ENCODE measurements around the gene FRG2B. TPM values are rescaled to one million over a fixed set of nuclear protein-coding genes. Genes with fewer than 3 reads are reported as not detected.
"Not testable (repeated sequence)": the region's sequence is repeated elsewhere in the genome, so short reads cannot be mapped to it uniquely, and the experiment has no call there.

FRG2B gene
- total and polyA plus RNA-seq, 2 of the 8 experiments (the other 6 are each of a cell fraction or from before 2014, with no cell fraction given), result not detected

GRCh38 chr10:133667446-133667845 is 40.9 kb upstream of the FRG2B start:
- H4K8ac ChIP-seq (ENCODE audit: extremely low read depth, insufficient read depth, low read length); H4K20me1 ChIP-seq (replicated peaks in 1 of 2; ENCODE audit: control insufficient read depth in 1 of 2, insufficient read depth in 2 of 2, low read length in 2 of 2); H3K27me3 ChIP-seq (replicated peaks in 1 of 4; ENCODE audit: control insufficient read depth in 3 of 4, extremely low read depth in 1 of 4, insufficient read depth in 3 of 4, low read length in 3 of 4); H3K23ac ChIP-seq (ENCODE audit: insufficient read length); H3K4ac ChIP-seq (replicated peaks; ENCODE audit: insufficient read length, low read depth, low read length); H2BK12ac ChIP-seq (ENCODE audit: low read depth, low read length); H2BK20ac ChIP-seq (ENCODE audit: low read length); FAIRE-seq; H2BK15ac ChIP-seq (ENCODE audit: low read length); H4K5ac ChIP-seq (ENCODE audit: insufficient read length, low read depth, low read length); DNase-seq (ENCODE audit: low read depth in 1 of 2, low spot score in 2 of 2); H3K18ac ChIP-seq (ENCODE audit: extremely low read depth, low read length); H3K79me2 ChIP-seq (ENCODE audit: control insufficient read depth in 1 of 2, insufficient read depth in 2 of 2, low read length in 2 of 2); H3K9ac ChIP-seq (replicated peaks in 1 of 4; ENCODE audit: extremely low read depth in 1 of 4, low read depth in 3 of 4, low read length in 3 of 4); H3K36me3 ChIP-seq (ENCODE audit: control insufficient read depth in 2 of 4, insufficient read depth in 4 of 4, low read length in 3 of 4); H3K56ac ChIP-seq (replicated peaks; ENCODE audit: insufficient read length, low read depth, low read length); CTCF ChIA-PET (ENCODE audit: partially characterized antibody); H3K9me3 ChIP-seq (ENCODE audit: insufficient read depth in 2 of 2, low read depth in 1 of 2, low read length in 1 of 2); H2AK5ac ChIP-seq (ENCODE audit: low read depth, low read length); H3K27ac ChIP-seq (ENCODE audit: low read depth, low read length); H2AFZ ChIP-seq (ENCODE audit: low read length); H3K79me1 ChIP-seq (ENCODE audit: low read depth, low read length); H3K4me3 ChIP-seq (ENCODE audit: extremely low read depth in 1 of 4, insufficient read depth in 2 of 4, low read depth in 3 of 4, low read length in 4 of 4); H3K14ac ChIP-seq (ENCODE audit: insufficient read length); H4K91ac ChIP-seq (replicated peaks; ENCODE audit: insufficient read length, low read length); H2BK5ac ChIP-seq (ENCODE audit: low read depth, low read length); H3K23me2 ChIP-seq (ENCODE audit: low read depth, low read length); POLR2A ChIA-PET (ENCODE audit: partially characterized antibody); H3K4me1 ChIP-seq (replicated peaks in 1 of 4; ENCODE audit: control insufficient read depth in 3 of 4, insufficient read depth in 4 of 4, low read length in 3 of 4); H2BK120ac ChIP-seq (replicated peaks; ENCODE audit: low read depth, low read length); H3K4me2 ChIP-seq (ENCODE audit: insufficient read depth in 1 of 2, low read depth in 2 of 2, low read length in 2 of 2): not testable (repeated sequence)
- no CpG with 5 or more reads among the region's 40 CpGs for WGBS, 2 experiments (ENCODE audit: extremely low coverage in 1 of 2, insufficient coverage in 1 of 2, insufficient read length in 1 of 2, insufficient replicate concordance in 2 of 2, low coverage in 1 of 2, low lambda C conversion rate in 2 of 2, missing lambda C conversion rate in 1 of 2)

- WGBS, 2 experiments (ENCODE audit: extremely low coverage in 1 of 2, insufficient coverage in 1 of 2, insufficient read length in 1 of 2, insufficient replicate concordance in 2 of 2, low coverage in 1 of 2, low lambda C conversion rate in 2 of 2, missing lambda C conversion rate in 1 of 2), result 90% methylated on average over 4 of the region's 4 CpGs; no CpG with 5 or more reads in 1 of the 2 experiments
- H4K8ac ChIP-seq (ENCODE audit: extremely low read depth, insufficient read depth, low read length); H2BK120ac ChIP-seq (replicated peaks; ENCODE audit: low read depth, low read length); POLR2A ChIA-PET (ENCODE audit: partially characterized antibody); H4K20me1 ChIP-seq (replicated peaks in 1 of 2; ENCODE audit: control insufficient read depth in 1 of 2, insufficient read depth in 2 of 2, low read length in 2 of 2); FAIRE-seq; H2BK5ac ChIP-seq (ENCODE audit: low read depth, low read length); DNase-seq (ENCODE audit: low read depth in 1 of 2, low spot score in 2 of 2); H4K5ac ChIP-seq (ENCODE audit: insufficient read length, low read depth, low read length); H3K4me1 ChIP-seq (replicated peaks in 1 of 4; ENCODE audit: control insufficient read depth in 3 of 4, insufficient read depth in 4 of 4, low read length in 3 of 4); H2AFZ ChIP-seq (ENCODE audit: low read length); H3K9ac ChIP-seq (replicated peaks in 1 of 4; ENCODE audit: extremely low read depth in 1 of 4, low read depth in 3 of 4, low read length in 3 of 4); H3K4me2 ChIP-seq (ENCODE audit: insufficient read depth in 1 of 2, low read depth in 2 of 2, low read length in 2 of 2); H3K36me3 ChIP-seq (ENCODE audit: control insufficient read depth in 2 of 4, insufficient read depth in 4 of 4, low read length in 3 of 4); H2BK15ac ChIP-seq (ENCODE audit: low read length); H3K18ac ChIP-seq (ENCODE audit: extremely low read depth, low read length); H3K79me1 ChIP-seq (ENCODE audit: low read depth, low read length); H3K14ac ChIP-seq (ENCODE audit: insufficient read length); H3K79me2 ChIP-seq (ENCODE audit: control insufficient read depth in 1 of 2, insufficient read depth in 2 of 2, low read length in 2 of 2); H3K4me3 ChIP-seq (ENCODE audit: extremely low read depth in 1 of 4, insufficient read depth in 2 of 4, low read depth in 3 of 4, low read length in 4 of 4); CTCF ChIA-PET (ENCODE audit: partially characterized antibody); H3K27me3 ChIP-seq (replicated peaks in 1 of 4; ENCODE audit: control insufficient read depth in 3 of 4, extremely low read depth in 1 of 4, insufficient read depth in 3 of 4, low read length in 3 of 4); H4K91ac ChIP-seq (replicated peaks; ENCODE audit: insufficient read length, low read length); H3K23me2 ChIP-seq (ENCODE audit: low read depth, low read length); H3K4ac ChIP-seq (replicated peaks; ENCODE audit: insufficient read length, low read depth, low read length); H2BK12ac ChIP-seq (ENCODE audit: low read depth, low read length); H2AK5ac ChIP-seq (ENCODE audit: low read depth, low read length); H3K23ac ChIP-seq (ENCODE audit: insufficient read length); H3K27ac ChIP-seq (ENCODE audit: low read depth, low read length); H3K56ac ChIP-seq (replicated peaks; ENCODE audit: insufficient read length, low read depth, low read length); H2BK20ac ChIP-seq (ENCODE audit: low read length): not testable (repeated sequence)
- peaks cover 4 to 13% of the 10 kb centered on the region in 2 experiments; a peak in 2 of 4 replicates for H3K9me3 ChIP-seq (ENCODE audit: insufficient read depth in 2 of 2, low read depth in 1 of 2, low read length in 1 of 2)
Observed at GRCh38 chr10:133663544-133664160, 37.1 kb upstream of the FRG2B start.
